Endothelial cell of umbilical vein (primary cell): ENCODE data around the gene SH3D21.

Source experiments
- CTCF ChIP-seq, 2 donors: IDR thresholded peaks; 1 replicate in 1 of 2; 2 replicates in 1 of 2; pipeline ENCODE4 v1.5.1; 2011; ENCODE audit warnings: low read length in 2 of 2, mild to moderate bottlenecking in 2 of 2, moderate library complexity in 2 of 2, control low read depth in 1 of 2, inconsistent platforms in 1 of 2, low read depth in 1 of 2; ENCODE audit not compliant: insufficient read depth in 1 of 2; ENCODE audit errors: extremely low read depth in 1 of 2
- EZH2 ChIP-seq: IDR thresholded peaks from 2 replicates; pipeline ENCODE4 v1.6.1; 2012; ENCODE audit warnings: borderline replicate concordance, low read depth, mild to moderate bottlenecking, moderate library complexity, low read length, inconsistent platforms; ENCODE audit not compliant: severe bottlenecking
- POLR2A ChIP-seq: IDR thresholded peaks from 2 replicates; pipeline ENCODE4 v1.6.1; 2012; ENCODE audit warnings: low read depth, mild to moderate bottlenecking, control low read depth, low read length
- POLR2AphosphoS5 ChIP-seq: IDR thresholded peaks from 2 replicates; pipeline ENCODE4 v1.6.1; 2012; ENCODE audit warnings: low read depth, mild to moderate bottlenecking, control low read depth, low read length, moderate library complexity; ENCODE audit not compliant: insufficient read depth
- TF ChIP-seq, protein P1 (sequence below): IDR thresholded peaks from 2 replicates; pipeline ENCODE4 v1.6.1; 2011; ENCODE audit not compliant: insufficient read depth, insufficient read length

DNA sequence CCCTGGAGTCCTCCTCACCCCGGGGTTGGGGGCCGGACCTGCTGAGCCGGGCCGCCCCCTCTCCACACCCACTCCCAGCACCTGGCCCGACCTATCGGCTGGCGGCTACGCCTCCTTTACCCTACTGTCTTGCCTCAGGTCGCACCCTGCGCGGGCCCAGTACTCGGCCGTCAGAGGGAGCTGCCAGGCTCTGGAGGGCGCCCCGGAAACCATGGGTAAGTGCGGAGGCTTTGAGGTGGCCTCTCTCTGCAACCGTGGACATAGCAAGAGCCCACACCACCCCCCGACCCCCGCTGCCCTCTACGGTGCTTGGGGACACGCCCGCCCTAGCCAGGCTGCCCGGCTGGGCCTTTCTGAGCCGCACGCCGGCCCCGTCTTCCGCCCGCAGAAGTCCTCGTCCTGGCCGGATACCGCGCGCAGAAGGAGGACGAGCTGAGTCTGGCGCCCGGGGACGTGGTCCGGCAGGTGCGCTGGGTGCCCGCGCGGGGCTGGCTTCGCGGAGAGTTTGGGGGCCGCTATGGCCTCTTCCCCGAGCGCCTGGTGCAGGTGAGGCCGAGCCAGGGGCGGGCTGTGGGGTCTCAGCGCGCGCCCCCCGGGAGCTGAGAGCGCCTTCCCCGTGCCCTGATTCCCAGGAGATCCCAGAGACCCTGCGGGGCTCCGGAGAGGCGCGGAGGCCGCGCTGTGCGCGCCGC lies at the start of gene SH3D21:
- TF ChIP-seq POLR2AphosphoS5 (no peak), CTCF (IDR thresholded peaks at IDR 0.05; ENCODE audit: extremely low read depth in 1 of 2, insufficient read depth in 1 of 2, low read depth in 1 of 2, low read length in 2 of 2) (no peak), POLR2A (no peak), EZH2 (no peak)
- TF ChIP-seq, protein P1, sequence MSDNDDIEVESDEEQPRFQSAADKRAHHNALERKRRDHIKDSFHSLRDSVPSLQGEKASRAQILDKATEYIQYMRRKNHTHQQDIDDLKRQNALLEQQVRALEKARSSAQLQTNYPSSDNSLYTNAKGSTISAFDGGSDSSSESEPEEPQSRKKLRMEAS = no peak
